SK-N-SH treated with all-trans-retinoic acid at 6 μM for 48 hours (cell line): ENCODE measurements around the gene NCL.

ENCODE experiments used
- ATAC-seq: fragments of 200-7000 bp; cut with Tn5 transposase; 3 replicates; pipeline ENCODE4 v1.9.1; 2020; ENCODE audit warnings: mild to moderate bottlenecking, moderate library complexity
- ARNTL ChIP-seq: fragments of 450-650 bp; formaldehyde crosslinking; IDR thresholded peaks from 2 replicates; pipeline ENCODE4 v1.5.0; 2020; ENCODE audit warnings: low read depth, mild to moderate bottlenecking, moderate library complexity, borderline replicate concordance
- BACH2 ChIP-seq: fragments of 250-450 bp; sonication (Bioruptor Pico); IDR thresholded peaks from 2 replicates; pipeline ENCODE4 v1.9.0; 2021; ENCODE audit warnings: mild to moderate bottlenecking, borderline replicate concordance
- CSDC2 ChIP-seq: fragments of 250-450 bp; sonication (Bioruptor Pico); IDR thresholded peaks from 2 replicates; pipeline ENCODE4 v1.5.0; 2020; ENCODE audit warnings: mild to moderate bottlenecking, moderate library complexity
- ESRRG ChIP-seq: fragments of 250-450 bp; sonication (Bioruptor Pico); IDR thresholded peaks from 2 replicates; pipeline ENCODE4 v1.6.1; 2021; ENCODE audit warnings: mild to moderate bottlenecking
- GLIS3 ChIP-seq: fragments of 250-450 bp; sonication (Bioruptor Pico); IDR thresholded peaks from 2 replicates; pipeline ENCODE4 v1.5.0; 2020; ENCODE audit warnings: mild to moderate bottlenecking, moderate library complexity
- ISL1 ChIP-seq: fragments of 250-450 bp; sonication (Bioruptor Pico); IDR thresholded peaks from 2 replicates; pipeline ENCODE4 v2.1.2; 2022; ENCODE audit warnings: mild to moderate bottlenecking, moderate library complexity
- OSR1 ChIP-seq: fragments of 250-450 bp; sonication (Bioruptor Pico); IDR thresholded peaks from 2 replicates; pipeline ENCODE4 v1.8.0; 2022; ENCODE audit warnings: moderate library complexity, mild to moderate bottlenecking, inconsistent platforms
- RARB ChIP-seq: fragments of 250-450 bp; sonication (Bioruptor Pico); IDR thresholded peaks from 2 replicates; pipeline ENCODE4 v1.8.0; 2021; ENCODE audit warnings: mild to moderate bottlenecking, moderate library complexity
- SNAI2 ChIP-seq: fragments of 250-450 bp; sonication (Bioruptor Pico); IDR thresholded peaks from 2 replicates; pipeline ENCODE4 v1.5.0; 2020; ENCODE audit warnings: mild to moderate bottlenecking, moderate library complexity
- TCF4 ChIP-seq: fragments of 250-450 bp; sonication (Bioruptor Pico); IDR thresholded peaks from 2 replicates; pipeline ENCODE4 v1.8.0; 2021; ENCODE audit warnings: mild to moderate bottlenecking, moderate library complexity, borderline replicate concordance
- TOX ChIP-seq: fragments of 250-450 bp; sonication (Bioruptor Pico); IDR thresholded peaks from 2 replicates; pipeline ENCODE4 v1.8.0; 2021; ENCODE audit warnings: mild to moderate bottlenecking, moderate library complexity, borderline replicate concordance
- ZC3H10 ChIP-seq: fragments of 250-450 bp; sonication (Bioruptor Pico); IDR thresholded peaks from 2 replicates; pipeline ENCODE4 v1.5.1; 2021; ENCODE audit warnings: mild to moderate bottlenecking, moderate library complexity
- ZFP3 ChIP-seq: fragments of 250-450 bp; sonication (Bioruptor Pico); IDR thresholded peaks from 2 replicates; pipeline ENCODE4 v1.5.0; 2020; ENCODE audit warnings: mild to moderate bottlenecking, moderate library complexity
- ZFP30 ChIP-seq: fragments of 450-650 bp; formaldehyde crosslinking; IDR thresholded peaks from 2 replicates; pipeline ENCODE4 v1.5.0; 2022; ENCODE audit warnings: mild to moderate bottlenecking, moderate library complexity
- ZNF565 ChIP-seq: fragments of 450-650 bp; formaldehyde crosslinking; conservative IDR thresholded peaks from 2 replicates; pipeline ENCODE4 v1.5.0; 2020; ENCODE audit warnings: low read depth, mild to moderate bottlenecking, moderate library complexity
- ZNF70 ChIP-seq: fragments of 450-650 bp; formaldehyde crosslinking; IDR thresholded peaks from 2 replicates; pipeline ENCODE4 v1.5.0; 2020; ENCODE audit warnings: mild to moderate bottlenecking, moderate library complexity
- ZNF8 ChIP-seq: fragments of 450-650 bp; formaldehyde crosslinking; IDR thresholded peaks from 2 replicates; pipeline ENCODE4 v1.5.0; 2020; ENCODE audit warnings: mild to moderate bottlenecking, moderate library complexity
- TF ChIP-seq, protein P1 (sequence below): fragments of 250-450 bp; sonication (Bioruptor Pico); IDR thresholded peaks from 2 replicates; pipeline ENCODE4 v1.5.1; 2020; ENCODE audit warnings: low read depth, mild to moderate bottlenecking, moderate library complexity
- TF ChIP-seq, protein P2 (sequence below): fragments of 250-450 bp; sonication (Bioruptor Pico); IDR thresholded peaks from 2 replicates; pipeline ENCODE4 v1.8.0; 2020; ENCODE audit warnings: mild to moderate bottlenecking, moderate library complexity, borderline replicate concordance
- TF ChIP-seq, protein P3 (sequence below): fragments of 250-450 bp; sonication (Bioruptor Pico); IDR thresholded peaks from 2 replicates; pipeline ENCODE4 v1.8.0; 2021; ENCODE audit warnings: low read depth, mild to moderate bottlenecking, moderate library complexity, borderline replicate concordance
- TF ChIP-seq, protein P4 (sequence below): fragments of 250-450 bp; sonication (Bioruptor Pico); IDR thresholded peaks from 2 replicates; pipeline ENCODE4 v1.5.0; 2020; ENCODE audit warnings: mild to moderate bottlenecking, moderate library complexity
- TF ChIP-seq, protein P5 (sequence below): fragments of 250-450 bp; sonication (Bioruptor Pico); IDR thresholded peaks from 2 replicates; pipeline ENCODE4 v1.5.1; 2021; ENCODE audit warnings: mild to moderate bottlenecking, moderate library complexity

Gene NCL

DNA sequence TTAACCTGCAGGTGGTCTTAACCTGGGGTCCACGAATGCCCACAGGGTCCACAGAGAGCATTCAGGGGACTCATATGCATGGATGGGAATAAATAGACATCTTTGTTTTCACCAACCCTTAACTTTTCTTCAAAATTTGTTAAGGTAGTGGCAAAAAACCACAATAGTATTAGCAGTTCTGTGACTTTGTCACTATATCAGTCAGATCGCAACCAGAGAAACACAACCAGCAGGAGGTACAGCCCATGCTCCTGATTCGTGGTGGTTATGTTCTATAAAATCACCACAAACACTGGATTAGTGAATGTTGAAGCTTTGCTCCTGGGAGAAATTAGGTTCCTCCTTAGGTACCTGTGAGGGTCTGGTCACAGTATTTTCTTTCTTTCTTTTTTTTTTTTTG, 37.2 kb downstream of the NCL start:
- no peak for ATAC-seq
- TF ChIP-seq OSR1 (CRISPR knock-in tag) (no peak), ESRRG (CRISPR knock-in tag) (no peak)
- TF ChIP-seq, protein P1, sequence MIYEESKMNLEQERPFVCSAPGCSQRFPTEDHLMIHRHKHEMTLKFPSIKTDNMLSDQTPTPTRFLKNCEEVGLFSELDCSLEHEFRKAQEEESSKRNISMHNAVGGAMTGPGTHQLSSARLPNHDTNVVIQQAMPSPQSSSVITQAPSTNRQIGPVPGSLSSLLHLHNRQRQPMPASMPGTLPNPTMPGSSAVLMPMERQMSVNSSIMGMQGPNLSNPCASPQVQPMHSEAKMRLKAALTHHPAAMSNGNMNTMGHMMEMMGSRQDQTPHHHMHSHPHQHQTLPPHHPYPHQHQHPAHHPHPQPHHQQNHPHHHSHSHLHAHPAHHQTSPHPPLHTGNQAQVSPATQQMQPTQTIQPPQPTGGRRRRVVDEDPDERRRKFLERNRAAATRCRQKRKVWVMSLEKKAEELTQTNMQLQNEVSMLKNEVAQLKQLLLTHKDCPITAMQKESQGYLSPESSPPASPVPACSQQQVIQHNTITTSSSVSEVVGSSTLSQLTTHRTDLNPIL (CRISPR knock-in tag) = no peak

DNA sequence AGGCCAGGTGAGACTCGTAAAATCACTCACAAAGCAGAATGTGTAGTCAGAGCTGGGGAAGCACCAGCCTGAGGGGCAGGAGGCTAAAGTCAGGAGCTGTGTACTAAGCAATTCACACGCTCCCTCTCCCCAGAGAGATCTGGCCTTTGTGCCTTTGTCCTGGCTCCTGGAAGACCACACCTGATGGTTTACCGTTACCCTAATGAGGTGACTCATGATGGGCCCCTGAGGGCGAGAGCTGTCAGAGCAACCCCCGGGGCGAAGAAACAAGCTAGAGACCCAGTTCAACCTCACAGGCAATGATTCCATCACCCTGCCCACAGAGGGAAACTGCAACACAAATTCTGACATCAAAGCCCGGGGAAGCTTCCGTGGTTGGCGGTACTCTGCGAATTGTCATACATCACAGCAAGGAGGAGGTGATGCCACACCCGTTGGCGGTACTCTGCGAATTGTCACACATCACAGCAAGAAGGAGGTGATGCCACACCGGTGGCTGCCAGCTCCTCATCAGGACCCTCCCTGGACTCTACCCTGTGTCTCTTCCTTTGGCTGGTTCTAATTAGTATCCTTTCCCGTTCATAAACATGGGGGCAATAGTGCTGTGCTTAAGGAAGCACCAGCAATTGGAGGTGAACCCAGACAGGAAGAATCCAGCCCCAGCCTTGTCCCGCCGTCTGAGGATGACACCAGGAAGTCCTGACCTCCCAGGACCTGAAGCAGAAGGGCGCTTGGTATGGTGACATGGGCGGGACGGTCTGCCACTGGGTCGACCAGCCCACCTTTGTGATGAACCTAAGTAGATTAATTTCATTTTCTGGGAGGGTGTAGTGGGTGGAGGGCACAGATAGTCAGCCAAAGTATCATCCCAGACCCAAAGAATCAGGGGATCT, 38.2 kb downstream of the NCL start:
- TF ChIP-seq BACH2 (no peak), OSR1 (CRISPR knock-in tag) (no peak), ZNF70 (CRISPR knock-in tag) (no peak), TOX (no peak), RARB (no peak), SNAI2 (CRISPR knock-in tag) (no peak), ARNTL (no peak), ISL1 (CRISPR knock-in tag) (no peak), TCF4 (CRISPR knock-in tag) (no peak), ZNF8 (CRISPR knock-in tag) (no peak), CSDC2 (CRISPR knock-in tag) (no peak), GLIS3 (CRISPR knock-in tag) (no peak), ZNF565 (no peak), ZFP30 (no peak)
- TF ChIP-seq, protein P2, sequence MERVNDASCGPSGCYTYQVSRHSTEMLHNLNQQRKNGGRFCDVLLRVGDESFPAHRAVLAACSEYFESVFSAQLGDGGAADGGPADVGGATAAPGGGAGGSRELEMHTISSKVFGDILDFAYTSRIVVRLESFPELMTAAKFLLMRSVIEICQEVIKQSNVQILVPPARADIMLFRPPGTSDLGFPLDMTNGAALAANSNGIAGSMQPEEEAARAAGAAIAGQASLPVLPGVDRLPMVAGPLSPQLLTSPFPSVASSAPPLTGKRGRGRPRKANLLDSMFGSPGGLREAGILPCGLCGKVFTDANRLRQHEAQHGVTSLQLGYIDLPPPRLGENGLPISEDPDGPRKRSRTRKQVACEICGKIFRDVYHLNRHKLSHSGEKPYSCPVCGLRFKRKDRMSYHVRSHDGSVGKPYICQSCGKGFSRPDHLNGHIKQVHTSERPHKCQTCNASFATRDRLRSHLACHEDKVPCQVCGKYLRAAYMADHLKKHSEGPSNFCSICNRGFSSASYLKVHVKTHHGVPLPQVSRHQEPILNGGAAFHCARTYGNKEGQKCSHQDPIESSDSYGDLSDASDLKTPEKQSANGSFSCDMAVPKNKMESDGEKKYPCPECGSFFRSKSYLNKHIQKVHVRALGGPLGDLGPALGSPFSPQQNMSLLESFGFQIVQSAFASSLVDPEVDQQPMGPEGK (CRISPR knock-in tag) = no peak
- TF ChIP-seq, protein P1 (CRISPR knock-in tag) = no peak
- TF ChIP-seq, protein P3, sequence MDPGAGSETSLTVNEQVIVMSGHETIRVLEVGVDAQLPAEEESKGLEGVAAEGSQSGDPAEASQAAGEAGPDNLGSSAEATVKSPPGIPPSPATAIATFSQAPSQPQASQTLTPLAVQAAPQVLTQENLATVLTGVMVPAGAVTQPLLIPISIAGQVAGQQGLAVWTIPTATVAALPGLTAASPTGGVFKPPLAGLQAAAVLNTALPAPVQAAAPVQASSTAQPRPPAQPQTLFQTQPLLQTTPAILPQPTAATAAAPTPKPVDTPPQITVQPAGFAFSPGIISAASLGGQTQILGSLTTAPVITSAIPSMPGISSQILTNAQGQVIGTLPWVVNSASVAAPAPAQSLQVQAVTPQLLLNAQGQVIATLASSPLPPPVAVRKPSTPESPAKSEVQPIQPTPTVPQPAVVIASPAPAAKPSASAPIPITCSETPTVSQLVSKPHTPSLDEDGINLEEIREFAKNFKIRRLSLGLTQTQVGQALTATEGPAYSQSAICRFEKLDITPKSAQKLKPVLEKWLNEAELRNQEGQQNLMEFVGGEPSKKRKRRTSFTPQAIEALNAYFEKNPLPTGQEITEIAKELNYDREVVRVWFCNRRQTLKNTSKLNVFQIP = no peak
- no peak for ATAC-seq

DNA sequence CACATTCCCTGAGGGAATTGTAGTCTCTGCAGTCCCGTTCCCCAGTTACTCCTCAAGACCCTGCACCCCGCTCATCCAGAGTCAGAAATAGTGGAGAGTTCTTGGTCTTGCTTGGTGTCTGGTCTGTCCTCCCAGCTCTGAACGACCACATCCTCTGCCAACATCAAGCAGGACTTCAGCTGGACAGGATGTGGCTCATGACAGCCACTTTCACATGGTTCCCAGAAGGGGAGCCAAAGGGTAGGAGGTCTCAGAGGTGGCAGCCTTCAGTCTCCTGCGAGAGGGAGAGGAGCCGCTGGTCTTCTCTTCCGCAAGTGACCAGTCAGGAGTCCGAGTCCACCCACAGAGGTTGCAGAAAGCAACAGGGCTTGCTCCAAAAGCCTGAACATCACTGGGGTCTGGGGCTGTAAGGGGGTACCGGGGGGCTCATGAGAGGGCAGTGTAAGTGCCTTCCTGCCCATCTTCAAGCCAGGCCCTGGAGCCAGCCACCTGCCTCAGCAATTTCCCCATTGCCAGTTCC, 38.9 kb downstream of the NCL start:
- TF ChIP-seq ZNF70 (CRISPR knock-in tag) (no peak), TCF4 (CRISPR knock-in tag) (no peak), ARNTL (no peak), RARB (no peak), ZC3H10 (CRISPR knock-in tag) (no peak), ZNF565 (no peak), BACH2 (no peak), ZFP3 (no peak)
- TF ChIP-seq, protein P4, sequence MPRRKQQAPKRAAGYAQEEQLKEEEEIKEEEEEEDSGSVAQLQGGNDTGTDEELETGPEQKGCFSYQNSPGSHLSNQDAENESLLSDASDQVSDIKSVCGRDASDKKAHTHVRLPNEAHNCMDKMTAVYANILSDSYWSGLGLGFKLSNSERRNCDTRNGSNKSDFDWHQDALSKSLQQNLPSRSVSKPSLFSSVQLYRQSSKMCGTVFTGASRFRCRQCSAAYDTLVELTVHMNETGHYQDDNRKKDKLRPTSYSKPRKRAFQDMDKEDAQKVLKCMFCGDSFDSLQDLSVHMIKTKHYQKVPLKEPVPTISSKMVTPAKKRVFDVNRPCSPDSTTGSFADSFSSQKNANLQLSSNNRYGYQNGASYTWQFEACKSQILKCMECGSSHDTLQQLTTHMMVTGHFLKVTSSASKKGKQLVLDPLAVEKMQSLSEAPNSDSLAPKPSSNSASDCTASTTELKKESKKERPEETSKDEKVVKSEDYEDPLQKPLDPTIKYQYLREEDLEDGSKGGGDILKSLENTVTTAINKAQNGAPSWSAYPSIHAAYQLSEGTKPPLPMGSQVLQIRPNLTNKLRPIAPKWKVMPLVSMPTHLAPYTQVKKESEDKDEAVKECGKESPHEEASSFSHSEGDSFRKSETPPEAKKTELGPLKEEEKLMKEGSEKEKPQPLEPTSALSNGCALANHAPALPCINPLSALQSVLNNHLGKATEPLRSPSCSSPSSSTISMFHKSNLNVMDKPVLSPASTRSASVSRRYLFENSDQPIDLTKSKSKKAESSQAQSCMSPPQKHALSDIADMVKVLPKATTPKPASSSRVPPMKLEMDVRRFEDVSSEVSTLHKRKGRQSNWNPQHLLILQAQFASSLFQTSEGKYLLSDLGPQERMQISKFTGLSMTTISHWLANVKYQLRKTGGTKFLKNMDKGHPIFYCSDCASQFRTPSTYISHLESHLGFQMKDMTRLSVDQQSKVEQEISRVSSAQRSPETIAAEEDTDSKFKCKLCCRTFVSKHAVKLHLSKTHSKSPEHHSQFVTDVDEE = no peak
- TF ChIP-seq, protein P1 (CRISPR knock-in tag) = no peak
- TF ChIP-seq, protein P5, sequence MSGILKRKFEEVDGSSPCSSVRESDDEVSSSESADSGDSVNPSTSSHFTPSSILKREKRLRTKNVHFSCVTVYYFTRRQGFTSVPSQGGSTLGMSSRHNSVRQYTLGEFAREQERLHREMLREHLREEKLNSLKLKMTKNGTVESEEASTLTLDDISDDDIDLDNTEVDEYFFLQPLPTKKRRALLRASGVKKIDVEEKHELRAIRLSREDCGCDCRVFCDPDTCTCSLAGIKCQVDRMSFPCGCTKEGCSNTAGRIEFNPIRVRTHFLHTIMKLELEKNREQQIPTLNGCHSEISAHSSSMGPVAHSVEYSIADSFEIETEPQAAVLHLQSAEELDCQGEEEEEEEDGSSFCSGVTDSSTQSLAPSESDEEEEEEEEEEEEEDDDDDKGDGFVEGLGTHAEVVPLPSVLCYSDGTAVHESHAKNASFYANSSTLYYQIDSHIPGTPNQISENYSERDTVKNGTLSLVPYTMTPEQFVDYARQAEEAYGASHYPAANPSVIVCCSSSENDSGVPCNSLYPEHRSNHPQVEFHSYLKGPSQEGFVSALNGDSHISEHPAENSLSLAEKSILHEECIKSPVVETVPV (CRISPR knock-in tag) = no peak
- ATAC-seq = no peak
